ENCODE measurements around the gene CFAP299. TPM values are rescaled to one million over a fixed set of nuclear protein-coding genes. Genes with fewer than 3 reads are reported as not detected.

Gene CFAP299
- total and polyA plus RNA-seq, 2 of the 13 experiments (the other 11 are each of a cell fraction or from before 2014, with no cell fraction given): not detected

- H2AFZ ChIP-seq (ENCODE audit: low read length): no peak overlapping the region
- no peak for ATAC-seq
- no peaks in the 10 kb centered on the region for H3K27me3 ChIP-seq (ENCODE audit: control insufficient read depth in 1 of 2, insufficient read depth in 2 of 2, low read length in 2 of 2)
- H4K20me1 ChIP-seq (ENCODE audit: insufficient read depth, low read length): no peaks in the 10 kb centered on the region
- 0% methylated on average over 1 of the region's 1 CpG for WGBS (ENCODE audit: low lambda C conversion rate)
- H3K27ac ChIP-seq (ENCODE audit: extremely low read length, insufficient read depth, low read length): no peak overlapping the region
- ChIA-PET POLR2A (no interaction called here), CTCF (ENCODE audit: low intra/inter-chr PET ratio, low total read pairs) (no interaction called here)
- no peak overlapping the region for H3K4me2 ChIP-seq (ENCODE audit: low read depth, low read length)
- H3K9ac ChIP-seq (ENCODE audit: insufficient read depth, low read depth, low read length): no peak overlapping the region
- TF ChIP-seq ZNF75D (CRISPR knock-in tag; IDR thresholded peaks at IDR 0.05; ENCODE audit: borderline replicate concordance) (no peak), HIVEP1 (CRISPR knock-in tag; IDR thresholded peaks at IDR 0.05) (no peak), ZC3H4 (CRISPR knock-in tag; IDR thresholded peaks at IDR 0.05; ENCODE audit: borderline replicate concordance) (no peak)
- H3K79me2 ChIP-seq (ENCODE audit: insufficient read depth, low read length): no peaks in the 10 kb centered on the region
- BruUV-seq (replicated peaks): no TSS peak
- no peak for FAIRE-seq
- intact Hi-C loops (cut with micrococcal nuclease; ENCODE audit: unreplicated experiment): no loop called here
- no peak for DNase-seq (ENCODE audit: low spot score)
- in situ Hi-C loops (cut with HindIII; ENCODE audit: extremely low pct_ligation_motif_present, low pct_unique_long_range_greater_than_20kb): no loop called here
- no peaks in the 10 kb centered on the region for H3K36me3 ChIP-seq (replicated peaks in 1 of 2; ENCODE audit: control insufficient read depth in 1 of 2, insufficient read depth in 2 of 2, low read length in 2 of 2)
- H3K9me3 ChIP-seq (ENCODE audit: low read length): no peaks in the 10 kb centered on the region; the same call in 1 of the 2 replicates
- no peak overlapping the region for H3K4me3 ChIP-seq (replicated peaks in 1 of 3; ENCODE audit: insufficient read depth in 1 of 3, low read depth in 2 of 3, low read length in 3 of 3)
- no peaks in the 10 kb centered on the region for H3K4me1 ChIP-seq (ENCODE audit: insufficient read depth, low read length)
Observed at GRCh38 chr4:80492761-80493160, 157.2 kb downstream of the CFAP299 start.

- no peak overlapping the region for H3K9ac ChIP-seq (ENCODE audit: insufficient read depth, low read depth, low read length)
- ChIA-PET POLR2A (no interaction called here), CTCF (ENCODE audit: low intra/inter-chr PET ratio, low total read pairs) (no interaction called here)
- H3K4me1 ChIP-seq (ENCODE audit: insufficient read depth, low read length): no peaks in the 10 kb centered on the region
- H2AFZ ChIP-seq (ENCODE audit: low read length): no peak overlapping the region
- DNase-seq (ENCODE audit: low spot score) (no peak), FAIRE-seq (no peak), ATAC-seq (no peak)
- TF ChIP-seq TFAP4 (IDR thresholded peaks at IDR 0.05; ENCODE audit: borderline replicate concordance, low read depth) (no peak), TOE1 (CRISPR knock-in tag; IDR thresholded peaks at IDR 0.05) (no peak), ZNF850 (CRISPR knock-in tag; conservative IDR thresholded peaks at IDR 0.05) (no peak)
- H3K4me2 ChIP-seq (ENCODE audit: low read depth, low read length): no peak overlapping the region
- WGBS (ENCODE audit: low lambda C conversion rate): 0% methylated on average over 1 of the region's 1 CpG
- H3K9me3 ChIP-seq (ENCODE audit: low read length): no peaks in the 10 kb centered on the region; the same call in 1 of the 2 replicates
- BruUV-seq (replicated peaks): no TSS peak
- no peak overlapping the region for H3K4me3 ChIP-seq (replicated peaks in 1 of 3; ENCODE audit: insufficient read depth in 1 of 3, low read depth in 2 of 3, low read length in 3 of 3)
- no peak overlapping the region for H3K27ac ChIP-seq (ENCODE audit: extremely low read length, insufficient read depth, low read length)
- in situ Hi-C loops (cut with HindIII; ENCODE audit: extremely low pct_ligation_motif_present, low pct_unique_long_range_greater_than_20kb) (no loop called here), intact Hi-C loops (cut with micrococcal nuclease; ENCODE audit: unreplicated experiment) (no loop called here)
- no peaks in the 10 kb centered on the region for H4K20me1 ChIP-seq (ENCODE audit: insufficient read depth, low read length)
- H3K27me3 ChIP-seq (ENCODE audit: control insufficient read depth in 1 of 2, insufficient read depth in 2 of 2, low read length in 2 of 2): no peaks in the 10 kb centered on the region
- no peaks in the 10 kb centered on the region for H3K36me3 ChIP-seq (replicated peaks in 1 of 2; ENCODE audit: control insufficient read depth in 1 of 2, insufficient read depth in 2 of 2, low read length in 2 of 2)
- no peaks in the 10 kb centered on the region for H3K79me2 ChIP-seq (ENCODE audit: insufficient read depth, low read length)
Observed at GRCh38 chr4:80495865-80496264, 160.3 kb downstream of the CFAP299 start.

Measured in HepG2 (cell line).